GM21737 (cell line): ENCODE data around the gene F8.
"Not testable (repeated sequence)": the region's sequence is repeated elsewhere in the genome, so short reads cannot be mapped to it uniquely, and the experiment has no call there.

Source experiments
- ATAC-seq: cut with Tn5 transposase; IDR thresholded peaks from one replicate; pipeline ENCODE4 v1.9.1; 2021; ENCODE audit warnings: mild to moderate bottlenecking, moderate library complexity; ENCODE audit not compliant: unreplicated experiment

Gene F8

DNA sequence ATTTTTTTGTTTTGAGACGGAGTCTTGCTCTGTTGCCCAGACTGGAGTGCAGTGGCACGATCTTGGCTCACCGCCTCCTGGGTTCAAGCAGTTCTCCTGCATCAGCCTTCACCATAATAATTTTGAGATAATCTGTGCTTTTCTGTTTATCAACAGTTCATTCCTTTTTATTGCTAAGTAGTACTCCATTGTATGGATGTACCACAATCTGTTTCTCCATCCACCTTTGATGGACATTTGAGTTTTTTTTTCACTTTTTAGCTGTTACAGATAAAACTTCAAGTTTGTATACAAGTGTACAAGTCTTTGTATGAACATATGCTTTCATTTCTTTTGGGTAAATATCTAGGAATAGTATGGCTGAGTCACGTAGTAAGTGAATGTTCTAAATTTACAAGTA, 13.2 kb upstream of the F8 start:
- ATAC-seq: no peak

DNA sequence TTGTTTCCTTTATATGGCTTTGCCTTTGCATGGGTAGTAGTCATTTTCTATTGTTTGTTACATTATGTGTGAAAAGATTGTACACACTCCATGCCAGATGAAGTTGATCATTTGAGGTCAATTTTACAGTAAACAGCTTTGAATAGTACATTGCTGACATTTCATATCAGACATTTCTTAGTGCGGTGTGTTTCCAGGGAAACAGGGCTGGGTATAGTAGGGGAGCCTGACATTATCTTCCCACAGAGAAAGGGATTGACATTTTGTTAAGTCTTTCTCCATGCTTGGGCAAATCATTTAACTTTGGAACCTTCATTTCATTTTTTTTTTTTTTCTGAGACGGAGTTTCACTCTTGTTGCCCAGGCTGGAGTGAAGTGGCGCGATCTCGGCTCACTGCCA, 9.1 kb upstream of the F8 start:
- ATAC-seq: no peak

DNA sequence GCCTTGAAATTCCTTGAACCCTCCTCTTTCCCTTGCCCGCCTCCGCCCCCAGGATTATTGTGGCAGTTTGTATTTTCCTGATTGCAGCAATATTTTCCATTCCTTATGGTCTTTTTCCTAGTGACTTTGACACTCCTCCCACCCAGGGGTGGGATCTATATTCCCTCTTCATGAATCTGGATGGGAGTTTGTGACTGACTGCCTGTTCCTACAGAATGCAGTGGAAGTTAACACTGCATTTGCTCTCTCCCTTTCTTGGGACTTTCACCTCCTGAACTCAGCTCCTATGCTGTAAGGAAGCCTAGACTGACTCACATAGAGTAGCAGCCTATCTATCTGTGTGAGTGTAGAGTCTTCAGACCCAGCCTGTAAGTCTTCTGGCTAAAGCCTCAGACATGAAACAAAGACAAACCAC, 6.4 kb upstream of the F8 start:
- ATAC-seq: no peak

DNA sequence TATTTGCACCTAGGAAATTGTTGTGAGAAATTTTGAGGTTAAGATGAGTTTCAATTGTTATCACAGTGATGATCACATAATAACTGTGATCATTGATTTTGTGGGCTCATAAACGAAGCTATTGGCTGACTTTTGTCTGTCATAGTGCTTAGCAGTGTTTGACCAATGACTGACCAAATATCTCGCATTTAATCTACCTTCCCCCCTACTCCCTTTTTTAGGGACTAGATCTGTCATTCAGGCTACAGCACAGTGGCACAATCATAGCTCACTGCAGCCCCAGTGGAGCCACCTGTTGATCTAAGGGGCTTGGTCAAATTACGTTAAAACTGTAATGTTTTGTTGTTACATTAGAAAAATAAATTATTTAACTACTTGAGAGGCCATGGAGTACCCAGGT, 5.6 kb upstream of the F8 start:
- ATAC-seq: no peak

DNA sequence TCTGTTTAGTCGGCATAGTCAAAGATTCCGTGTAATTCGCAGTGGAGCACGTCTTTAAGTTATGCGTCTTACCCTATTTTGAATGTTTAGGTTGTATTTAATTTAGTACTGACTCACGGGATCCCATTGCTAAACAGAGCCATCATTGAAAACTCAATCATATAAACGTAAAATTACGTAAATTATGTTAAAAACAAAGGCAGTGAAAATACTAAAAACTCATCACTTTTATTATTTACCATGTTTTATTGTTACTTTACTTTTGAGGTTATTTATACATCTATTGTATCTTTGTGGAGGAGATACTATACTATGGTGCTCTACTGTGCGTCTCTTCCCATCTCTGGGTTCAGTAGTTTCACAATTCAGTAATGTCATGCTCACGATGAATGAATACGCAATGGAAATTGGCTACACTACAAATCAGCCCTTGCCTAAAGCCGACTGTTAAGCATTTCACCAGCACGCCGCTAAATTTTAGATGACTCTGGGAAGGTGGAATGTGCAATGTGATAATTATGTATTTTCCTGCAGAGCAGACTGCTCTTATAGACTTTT, 5.1 kb upstream of the F8 start:
- ATAC-seq: no peak

DNA sequence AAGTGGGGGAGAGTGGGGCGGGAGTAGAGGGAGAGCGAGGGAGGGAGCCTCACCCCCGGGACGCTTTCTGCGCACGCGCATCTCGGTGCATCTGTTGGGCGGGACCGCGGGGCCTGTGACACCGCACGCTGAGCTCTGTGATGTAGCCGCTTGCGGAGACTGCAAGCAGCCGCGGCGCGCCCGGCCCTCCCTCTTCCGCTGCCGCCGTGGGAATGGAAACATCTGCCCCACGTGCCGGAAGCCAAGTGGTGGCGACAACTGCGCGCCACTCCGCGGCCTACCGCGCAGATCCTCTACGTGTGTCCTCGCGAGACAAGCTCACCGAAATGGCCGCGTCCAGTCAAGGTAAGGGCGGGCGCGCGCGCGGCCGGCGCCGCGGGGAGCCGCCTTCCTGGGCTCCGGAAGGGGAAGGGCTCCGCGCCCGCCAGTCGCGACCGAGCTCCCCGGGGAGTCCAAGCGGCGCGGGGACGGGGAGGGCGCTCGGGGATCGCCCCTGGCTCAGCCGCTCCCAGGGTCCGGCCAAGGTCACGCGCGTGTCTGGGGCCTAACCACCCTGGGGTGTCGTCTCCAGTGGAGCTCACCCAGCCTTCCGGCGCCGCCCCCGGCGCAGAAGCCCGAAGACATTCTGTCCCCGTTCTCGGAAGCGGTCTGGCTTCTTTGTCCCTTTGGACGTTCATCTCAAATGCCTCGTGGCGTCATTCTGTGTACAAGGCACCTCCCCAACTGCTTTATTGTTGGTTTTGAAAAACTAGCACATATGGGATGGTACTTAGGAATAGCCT, 4.4 kb upstream of the F8 start, which contains the start of gene FUNDC2:
TSS of gene FUNDC2 (plus strand) at position 118 of the 782 bp plus-strand sequence. CDS start at position 213, 95 bp downstream.
- ATAC-seq: peak; percentile 87

DNA sequence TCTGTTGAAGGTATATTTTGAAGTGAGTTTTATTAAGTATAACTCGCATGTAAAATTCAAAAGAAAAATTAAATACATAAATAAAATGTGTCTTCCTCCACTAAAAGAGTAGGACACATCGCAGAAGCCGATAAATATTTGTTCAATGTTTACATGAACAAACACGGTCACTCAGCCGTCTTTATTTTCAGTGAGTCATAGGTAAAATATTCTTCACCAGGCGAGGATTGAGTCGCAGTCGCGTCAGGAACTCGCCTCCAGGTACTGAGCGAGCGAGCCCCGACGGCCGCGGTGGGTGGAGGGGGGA, 3.9 kb upstream of the F8 start:
- no peak for ATAC-seq

DNA sequence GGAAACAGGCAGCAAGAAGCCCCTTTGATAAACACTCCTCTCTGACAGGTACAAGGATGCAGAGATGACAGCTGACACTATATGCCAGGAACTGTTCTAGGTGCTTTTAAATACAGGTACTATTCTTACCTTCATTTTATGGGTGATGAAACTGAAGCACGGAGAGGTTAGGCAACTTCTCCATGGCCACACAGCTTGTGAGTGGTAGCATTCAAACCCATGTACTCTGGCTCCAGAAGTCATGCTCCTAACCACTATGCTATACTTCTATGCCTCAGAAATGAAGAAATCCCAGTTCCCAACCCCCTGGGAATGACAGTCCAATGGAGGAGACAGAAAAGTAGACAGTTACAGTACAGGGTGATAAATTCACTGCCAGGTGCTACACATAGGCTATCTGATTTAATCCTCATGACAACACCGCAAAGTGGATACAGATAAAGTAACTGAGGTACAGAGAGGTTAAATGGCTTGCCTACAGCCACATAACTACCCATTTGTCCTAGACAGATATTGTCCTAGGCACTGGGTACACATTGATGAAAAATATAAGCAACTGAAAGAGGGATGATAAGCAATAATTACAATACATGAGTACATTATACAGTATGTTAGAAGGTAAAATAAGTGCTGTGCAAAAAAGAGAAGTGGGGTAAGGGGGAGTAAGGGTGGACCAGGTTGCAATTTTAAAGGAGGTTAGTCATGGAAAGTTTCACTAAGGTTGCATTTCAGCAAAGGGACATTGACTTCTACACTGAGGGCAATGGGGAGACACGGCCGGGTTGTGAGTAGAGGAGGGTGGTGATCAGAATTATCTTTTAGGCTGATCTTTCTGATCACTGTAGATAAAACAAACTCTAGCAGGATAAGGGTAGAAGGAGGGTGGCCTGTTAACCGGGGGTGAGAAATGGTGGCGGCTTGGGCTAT, 1.6 kb upstream of the F8 start:
- no peak for ATAC-seq

DNA sequence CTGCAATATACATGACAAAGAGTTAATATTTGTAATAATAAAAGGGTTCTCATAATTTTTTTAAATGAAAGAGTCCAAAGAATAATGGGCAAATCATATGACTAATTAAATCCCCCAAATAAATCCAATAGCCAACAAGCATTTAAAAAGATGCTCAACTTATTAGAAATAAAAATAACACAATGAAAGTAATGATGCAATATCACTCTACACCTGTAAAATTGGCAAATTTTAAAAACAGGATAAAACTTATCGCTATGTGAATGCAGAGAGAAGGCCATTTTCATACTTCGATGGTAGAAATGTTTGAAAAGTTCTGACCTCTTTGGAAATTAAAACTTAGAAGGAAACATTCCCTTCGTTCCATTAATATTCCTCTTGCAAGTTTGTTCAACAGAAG, 1.9 kb downstream of the F8 start:
- ATAC-seq: no peak

DNA sequence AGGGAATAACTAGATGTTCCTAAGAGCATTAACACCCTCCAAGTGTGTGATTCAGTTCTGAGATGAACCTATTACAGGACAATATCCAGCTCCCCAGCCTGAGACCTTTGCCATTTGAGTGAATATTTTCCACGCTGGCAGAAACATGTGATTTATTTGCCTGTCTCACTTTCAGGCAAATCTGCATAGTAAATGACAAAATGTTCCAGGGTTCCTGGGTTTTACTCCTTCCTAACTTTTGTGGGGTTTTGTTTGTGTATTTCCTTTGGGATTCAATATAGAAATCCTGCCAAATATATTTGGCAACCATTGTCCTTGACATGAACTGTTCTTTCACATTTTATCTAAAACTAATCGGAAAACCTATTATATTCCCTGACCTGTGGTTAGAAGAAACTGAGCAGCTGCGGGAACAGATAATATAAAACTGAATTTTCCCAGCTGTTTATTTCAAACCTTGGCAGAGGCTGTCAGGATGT, 12.5 kb downstream of the F8 start:
- ATAC-seq: no peak

DNA sequence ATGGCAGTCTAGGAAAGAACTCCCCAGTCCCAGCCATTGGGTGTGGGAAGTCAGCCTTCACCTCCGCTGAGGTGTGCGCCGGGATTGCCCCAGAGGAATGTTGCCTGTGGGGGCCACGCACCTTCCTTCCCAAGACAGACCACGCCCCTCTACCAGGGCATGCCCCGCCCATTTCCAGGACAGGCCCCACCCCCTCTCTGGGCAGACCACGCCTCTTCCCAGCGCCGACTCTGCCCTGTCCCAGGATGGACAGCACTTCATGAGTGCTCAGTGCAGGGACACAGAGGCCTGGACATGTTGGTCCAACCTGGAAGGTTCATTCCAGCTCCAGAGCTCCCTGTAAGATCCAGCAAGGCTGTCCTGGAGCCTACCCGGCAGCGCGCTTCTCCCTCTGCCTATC, 13.9 kb downstream of the F8 start:
- not testable (repeated sequence) for ATAC-seq

DNA sequence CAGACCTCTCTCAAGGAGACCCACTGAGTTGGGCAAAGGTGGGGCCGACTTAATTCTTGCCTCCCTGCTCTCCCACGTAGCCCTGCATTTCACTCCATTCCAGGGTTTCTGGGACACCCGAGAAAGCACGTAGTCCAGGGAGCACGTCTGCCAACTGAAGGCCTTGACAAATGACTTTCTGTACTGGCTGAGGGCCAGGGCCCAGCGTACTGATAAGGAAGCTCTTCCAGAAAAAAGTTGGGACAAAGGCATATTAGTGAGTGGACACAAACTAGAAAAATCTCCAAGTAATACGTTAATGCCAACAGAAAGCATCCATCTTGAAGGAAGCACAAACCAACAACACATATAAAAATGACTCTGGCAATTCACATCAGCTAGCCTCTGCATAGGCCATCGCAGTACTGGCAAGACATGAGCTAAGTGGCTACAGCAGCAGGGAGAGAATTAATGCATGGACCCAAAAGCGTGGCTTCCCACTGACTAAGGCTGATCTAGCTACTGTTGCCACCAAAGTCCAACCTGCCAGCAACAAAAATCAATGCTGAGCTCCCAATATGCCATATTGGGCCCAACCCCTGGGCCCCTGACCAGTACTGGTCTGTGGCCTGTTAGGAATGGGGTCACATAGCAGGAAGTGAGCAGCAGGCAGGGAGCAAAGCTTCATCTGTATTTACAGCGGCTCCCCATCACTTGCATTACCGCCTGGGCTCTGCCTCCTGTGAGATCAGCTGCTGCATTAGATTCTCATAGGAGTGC, 15.4 kb downstream of the F8 start:
- ATAC-seq: not testable (repeated sequence)

DNA sequence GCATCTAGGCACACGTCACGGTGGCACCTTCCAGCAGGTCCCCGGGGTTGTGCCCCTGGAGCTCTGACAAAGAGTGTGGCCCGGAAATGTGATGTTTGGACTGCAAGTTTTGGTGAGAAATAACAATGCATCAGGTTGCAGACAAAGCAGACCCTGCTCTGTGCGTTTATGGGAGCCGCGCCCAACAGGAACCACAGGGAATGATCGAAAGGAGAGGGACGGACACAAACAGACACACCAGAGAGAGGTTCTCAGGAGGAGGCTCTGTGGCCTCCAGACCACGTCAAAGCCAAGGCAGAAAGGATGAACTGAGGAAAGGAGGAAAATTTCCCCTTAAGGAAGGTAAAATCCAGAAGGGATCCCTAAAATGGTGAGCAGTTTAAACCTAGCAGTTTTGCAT, 16.1 kb downstream of the F8 start:
- ATAC-seq: not testable (repeated sequence)

DNA sequence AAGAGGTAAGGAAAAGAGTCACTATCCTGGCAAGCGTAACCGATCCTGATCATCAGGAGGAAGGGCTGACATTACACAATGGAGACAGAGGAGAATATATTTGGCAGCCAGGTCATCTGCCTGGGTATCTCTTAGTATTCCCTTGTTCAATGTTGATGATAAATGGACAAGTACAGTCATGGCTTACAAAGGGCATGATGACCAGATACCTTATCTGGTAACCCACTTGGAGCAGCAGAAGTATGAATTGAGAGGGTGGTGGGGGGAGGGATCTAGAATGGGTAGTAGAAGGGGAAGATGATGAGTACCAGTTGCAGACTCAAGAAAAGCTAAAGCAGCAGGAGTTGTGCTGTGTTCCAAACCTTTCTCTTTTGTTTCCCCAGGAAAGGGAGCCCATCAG, 17.3 kb downstream of the F8 start:
- ATAC-seq: no peak

DNA sequence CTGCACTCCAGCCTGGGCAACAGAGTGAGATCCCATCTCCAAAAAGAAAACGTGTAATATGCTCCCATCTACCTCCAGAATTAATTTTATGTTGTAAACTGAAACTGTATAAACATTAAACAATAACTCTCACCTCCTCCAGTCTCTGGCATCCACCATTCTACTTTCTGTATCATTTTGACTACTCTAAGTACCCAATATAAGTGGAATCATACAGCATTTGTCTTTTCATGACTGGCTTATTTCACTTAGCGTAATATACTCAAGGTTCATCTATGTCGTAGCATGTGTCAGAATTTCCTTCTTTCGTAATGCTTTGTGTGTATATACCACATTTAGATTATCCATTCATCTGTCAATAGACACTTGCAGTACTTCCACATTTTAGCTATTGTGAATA, 20.6 kb downstream of the F8 start:
- ATAC-seq: no peak

DNA sequence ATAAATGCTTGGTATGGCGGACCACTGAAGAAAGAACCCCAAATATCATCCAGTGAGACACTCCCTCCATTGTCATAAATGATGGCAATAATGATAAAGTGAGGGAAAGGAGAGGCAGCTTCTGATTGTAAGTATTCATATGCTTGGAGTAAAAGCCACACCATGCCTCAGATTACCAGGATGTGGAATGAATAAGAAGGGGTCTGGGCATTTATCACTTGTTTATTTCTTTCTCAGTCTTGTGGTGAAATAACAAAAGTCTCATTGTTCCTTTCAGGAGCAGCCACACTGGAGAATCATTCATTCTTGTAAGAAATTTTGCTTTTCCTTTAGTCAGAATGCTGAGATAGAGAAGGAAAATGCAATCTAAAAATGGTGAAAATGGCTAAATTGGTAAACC, 21.7 kb downstream of the F8 start:
- no peak for ATAC-seq

DNA sequence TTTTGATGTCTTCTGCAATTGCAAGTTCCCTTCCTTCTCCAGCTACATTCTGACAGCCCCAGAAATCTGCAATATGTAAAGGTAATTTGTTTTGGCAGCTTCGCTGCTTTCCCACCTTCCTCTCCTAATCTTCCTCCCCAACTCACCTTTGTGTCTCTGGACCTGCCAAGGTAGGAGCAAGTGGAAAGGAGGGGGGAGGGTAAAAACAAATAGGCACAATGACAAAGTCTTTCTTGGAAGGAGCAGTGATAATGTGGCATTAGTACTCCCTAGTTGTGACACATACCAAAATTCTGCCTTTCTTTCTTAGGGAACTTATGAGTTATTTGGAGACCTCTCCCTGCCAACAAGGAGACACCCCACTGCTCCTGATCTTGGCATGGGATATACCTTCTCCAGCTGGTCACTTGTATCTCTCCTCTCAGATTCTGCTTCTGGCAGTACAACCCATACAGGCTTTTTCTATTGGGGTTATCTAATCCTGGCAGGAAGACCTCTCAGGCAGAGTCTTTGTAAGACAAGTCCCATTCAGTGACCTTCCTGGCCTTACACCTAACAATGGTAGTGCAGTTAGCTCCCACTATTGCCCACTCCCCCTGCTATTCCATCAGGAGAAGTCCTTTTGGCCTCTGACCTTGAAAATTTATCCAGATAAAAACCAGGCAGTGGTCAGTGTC, 24.2 kb downstream of the F8 start:
- no peak for ATAC-seq

DNA sequence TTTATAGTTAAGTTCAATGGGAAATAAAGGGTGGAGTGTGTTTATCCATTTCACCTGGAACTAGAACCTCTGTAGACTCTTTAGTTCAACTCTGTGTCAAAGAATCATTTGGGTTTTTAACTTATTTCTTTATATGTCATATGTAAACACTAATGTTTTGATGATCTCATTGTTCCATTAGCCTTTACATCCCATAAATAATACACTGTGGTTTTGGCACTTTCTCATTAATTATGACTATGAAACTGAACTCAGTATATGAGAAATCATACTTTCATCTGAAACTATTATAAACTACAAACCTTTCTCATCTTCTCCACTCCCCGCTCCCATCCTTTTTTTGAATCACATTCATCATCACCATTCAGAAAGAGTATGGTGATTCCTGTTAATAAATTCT, 31.0 kb downstream of the F8 start:
- ATAC-seq: no peak

DNA sequence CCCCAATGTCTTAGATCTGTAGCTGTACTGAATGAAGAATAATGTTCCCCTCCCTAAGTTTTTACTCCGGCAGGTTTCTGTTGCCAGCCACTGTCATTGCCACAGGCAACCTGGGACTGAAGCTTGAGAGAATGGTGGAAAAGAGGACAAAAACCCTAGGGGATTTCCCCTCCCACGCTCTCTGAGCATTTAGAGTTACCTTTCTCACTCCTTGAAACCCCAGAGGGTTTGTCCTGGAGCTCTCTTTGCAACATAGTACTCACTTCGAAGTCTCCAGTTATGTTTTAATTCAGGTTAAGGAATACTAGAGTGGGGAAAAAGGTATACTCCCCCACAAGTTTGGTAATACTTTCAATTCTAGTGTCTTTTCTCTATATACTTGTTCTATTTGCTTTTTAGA, 31.5 kb downstream of the F8 start:
- peak; percentile 60 for ATAC-seq

DNA sequence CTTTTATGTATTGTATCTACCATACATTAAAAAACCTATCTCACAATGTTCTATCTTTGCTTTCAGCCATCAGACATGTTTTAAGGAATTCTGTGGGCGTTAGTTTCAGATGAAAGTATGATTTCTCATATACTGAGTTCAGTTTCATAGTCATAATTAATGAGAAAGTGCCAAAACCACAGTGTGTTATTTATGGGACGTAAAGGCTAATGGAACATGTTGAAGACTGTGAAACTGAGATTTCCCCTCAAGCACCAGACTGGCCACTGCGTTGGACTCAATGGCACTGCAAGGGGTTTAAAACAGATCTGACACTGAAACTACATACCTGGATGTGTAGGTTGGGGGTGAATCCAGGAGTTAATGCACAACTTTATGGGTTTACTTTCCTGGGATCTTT, 32.0 kb downstream of the F8 start:
- ATAC-seq: peak; percentile 56
